Measurements from ENCODE around the gene GPRC5B. TPM values are rescaled to one million over a fixed set of nuclear protein-coding genes. Genes with fewer than 3 reads are reported as not detected.

Gene GPRC5B
- total and polyA plus RNA-seq, 2 donors (not counting 3 experiments of a cell fraction or from before 2014, with no cell fraction given) = 42.3 TPM

DNA sequence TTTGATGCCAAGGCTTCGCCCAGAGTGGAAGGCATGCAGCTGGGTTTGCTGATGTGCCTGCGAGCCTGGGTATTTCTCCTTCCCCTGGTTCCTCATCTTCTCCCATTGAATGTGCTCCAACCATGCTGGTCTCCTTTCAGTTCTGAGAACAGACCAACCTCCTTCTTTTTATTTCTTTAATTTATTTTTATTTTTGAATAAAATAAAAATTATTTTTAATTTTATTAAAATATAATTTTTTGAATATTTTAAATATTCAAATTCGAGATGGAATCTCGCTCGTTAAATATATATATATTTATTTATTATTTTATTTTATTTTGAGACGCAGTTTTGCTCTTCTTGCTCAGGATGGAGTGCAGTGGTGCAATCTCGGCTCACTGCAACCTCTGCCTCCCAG is 30.2 kb upstream of the GPRC5B start:
- FAIRE-seq = no peak

More for the DNA sequence above, 30.2 kb upstream of the GPRC5B start:
- Histone ChIP-seq H3K9me3 (replicated peaks; ENCODE audit: control insufficient read depth, insufficient read depth, low read length) (no peaks in the 10 kb centered on the region), H3K79me2 (ENCODE audit: control insufficient read depth, insufficient read depth, low read length) (no peaks in the 10 kb centered on the region), H3K4me3 (replicated peaks in 1 of 3; ENCODE audit: insufficient read depth in 1 of 3, low read depth in 1 of 3, low read length in 3 of 3) (no peak overlapping the region), H3K9ac (replicated peaks; ENCODE audit: extremely low read depth, insufficient read depth, low read length) (no peak overlapping the region), H2AFZ (ENCODE audit: low read depth, low read length) (no peak overlapping the region), H3K27me3 (ENCODE audit: control insufficient read depth in 2 of 2, insufficient read depth in 2 of 2, low read length in 2 of 2) (no peaks in the 10 kb centered on the region), H3K27ac (ENCODE audit: insufficient read depth, low read depth, low read length) (no peak overlapping the region), H3K9me1 (replicated peaks; ENCODE audit: control insufficient read depth, extremely low read depth, insufficient read depth, low read length) (no peaks in the 10 kb centered on the region), H3K4me2 (ENCODE audit: insufficient read depth, low read length) (no peak overlapping the region), H4K20me1 (replicated peaks; ENCODE audit: control insufficient read depth, extremely low read depth, insufficient read depth, low read length) (no peaks in the 10 kb centered on the region), H3K36me3 (ENCODE audit: control insufficient read depth in 2 of 2, extremely low read depth in 1 of 2, insufficient read depth in 2 of 2, low read length in 2 of 2) (no peaks in the 10 kb centered on the region), H3K4me1 (ENCODE audit: control insufficient read depth, extremely low read depth, insufficient read depth, low read length) (peaks cover 7% of the 10 kb centered on the region)
- dilution Hi-C loops (cut with MboI; ENCODE audit: extremely low pct_ligation_motif_present, low sequenced_read_pairs) = no loop called here
- TF ChIP-seq JUN (IDR thresholded peaks at IDR 0.05; ENCODE audit: borderline replicate concordance, insufficient read depth, insufficient read length, low read depth) (no peak), MYC (IDR thresholded peaks at IDR 0.05; ENCODE audit: low read depth, low read length) (no peak), POLR2AphosphoS5 (IDR thresholded peaks at IDR 0.05; ENCODE audit: insufficient read depth, low read depth, low read length) (no peak), GATA2 (IDR thresholded peaks at IDR 0.05; ENCODE audit: insufficient read depth, insufficient read length, low read depth, low read length) (no peak), EZH2 (IDR thresholded peaks at IDR 0.05; ENCODE audit: borderline replicate concordance, low read depth, low read length, severe bottlenecking) (no peak), FOS (IDR thresholded peaks at IDR 0.05; ENCODE audit: borderline replicate concordance, insufficient read depth, low read length) (no peak), POLR2A (IDR thresholded peaks at IDR 0.05; ENCODE audit: low read depth, low read length) (no peak)
- TF ChIP-seq, protein P1, sequence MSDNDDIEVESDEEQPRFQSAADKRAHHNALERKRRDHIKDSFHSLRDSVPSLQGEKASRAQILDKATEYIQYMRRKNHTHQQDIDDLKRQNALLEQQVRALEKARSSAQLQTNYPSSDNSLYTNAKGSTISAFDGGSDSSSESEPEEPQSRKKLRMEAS (IDR thresholded peaks at IDR 0.05; ENCODE audit: insufficient read depth, insufficient read length) = no peak
- TF ChIP-seq, protein P2, sequence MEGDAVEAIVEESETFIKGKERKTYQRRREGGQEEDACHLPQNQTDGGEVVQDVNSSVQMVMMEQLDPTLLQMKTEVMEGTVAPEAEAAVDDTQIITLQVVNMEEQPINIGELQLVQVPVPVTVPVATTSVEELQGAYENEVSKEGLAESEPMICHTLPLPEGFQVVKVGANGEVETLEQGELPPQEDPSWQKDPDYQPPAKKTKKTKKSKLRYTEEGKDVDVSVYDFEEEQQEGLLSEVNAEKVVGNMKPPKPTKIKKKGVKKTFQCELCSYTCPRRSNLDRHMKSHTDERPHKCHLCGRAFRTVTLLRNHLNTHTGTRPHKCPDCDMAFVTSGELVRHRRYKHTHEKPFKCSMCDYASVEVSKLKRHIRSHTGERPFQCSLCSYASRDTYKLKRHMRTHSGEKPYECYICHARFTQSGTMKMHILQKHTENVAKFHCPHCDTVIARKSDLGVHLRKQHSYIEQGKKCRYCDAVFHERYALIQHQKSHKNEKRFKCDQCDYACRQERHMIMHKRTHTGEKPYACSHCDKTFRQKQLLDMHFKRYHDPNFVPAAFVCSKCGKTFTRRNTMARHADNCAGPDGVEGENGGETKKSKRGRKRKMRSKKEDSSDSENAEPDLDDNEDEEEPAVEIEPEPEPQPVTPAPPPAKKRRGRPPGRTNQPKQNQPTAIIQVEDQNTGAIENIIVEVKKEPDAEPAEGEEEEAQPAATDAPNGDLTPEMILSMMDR (IDR thresholded peaks at IDR 0.05; ENCODE audit: extremely low read depth in 1 of 2, insufficient read depth in 1 of 2, low read depth in 1 of 2, low read length in 2 of 2) = no peak
- POLR2A ChIA-PET = no interaction called here
- intact Hi-C loops (cut with micrococcal nuclease) = no loop called here
- CTCF ChIA-PET = interaction anchor here (0.5 to 12.1 kb wide), 3 partner anchors 15 to 770 kb away, joined by 3 to 438 read pairs (median 3); no protein-coding TSS in a partner anchor
- DNase-seq (ENCODE audit: low read depth, low spot score) = no peak
- BruUV-seq (replicated peaks) = no TSS peak

All from endothelial cell of umbilical vein (primary cell).